ENCODE measurements around the gene SHC4. TPM values are rescaled to one million over a fixed set of nuclear protein-coding genes. Genes with fewer than 3 reads are reported as not detected.
A peak's percentile ranks its signal among the peaks of the same experiment; 100 is the strongest.
"Not testable (repeated sequence)": the region's sequence is repeated elsewhere in the genome, so short reads cannot be mapped to it uniquely, and the experiment has no call there.

The SHC4 gene
- total RNA-seq, 1 donor from 2014 or later = 74.2 TPM

DNA sequence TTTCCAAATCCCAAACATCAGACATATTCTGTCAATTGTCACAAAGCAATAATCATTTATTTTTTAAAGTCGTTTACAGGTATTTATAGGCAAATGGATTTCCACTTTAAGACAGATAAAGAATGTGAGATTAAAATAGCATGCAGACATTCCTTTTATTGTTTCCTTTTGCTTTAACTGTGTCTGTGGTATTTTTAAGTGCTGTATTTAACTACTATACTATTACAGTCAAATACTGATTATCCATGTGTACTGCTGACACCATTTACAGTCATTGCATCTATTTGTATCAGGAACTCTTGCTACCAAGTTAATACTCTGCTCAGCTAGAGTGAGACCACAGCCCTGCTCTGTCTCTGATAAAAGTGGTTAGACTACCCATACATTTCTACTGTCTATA is 140.0 kb downstream of the SHC4 start:
- no peak for ATAC-seq
- DNase-seq (ENCODE audit: low spot score) = no peak
- intact Hi-C loops (cut with DNase I) = no loop called here

GRCh38 chr15:48823237-48823636 is 140.5 kb downstream of the SHC4 start:
- ATAC-seq (no peak), DNase-seq (ENCODE audit: low spot score) (no peak)
- intact Hi-C loops (cut with DNase I) = no loop called here

GRCh38 chr15:48814286-48814685 is 149.4 kb downstream of the SHC4 start:
- no peak for DNase-seq (ENCODE audit: low spot score)
- ATAC-seq = no peak
- intact Hi-C loops (cut with DNase I) = no loop called here

DNA sequence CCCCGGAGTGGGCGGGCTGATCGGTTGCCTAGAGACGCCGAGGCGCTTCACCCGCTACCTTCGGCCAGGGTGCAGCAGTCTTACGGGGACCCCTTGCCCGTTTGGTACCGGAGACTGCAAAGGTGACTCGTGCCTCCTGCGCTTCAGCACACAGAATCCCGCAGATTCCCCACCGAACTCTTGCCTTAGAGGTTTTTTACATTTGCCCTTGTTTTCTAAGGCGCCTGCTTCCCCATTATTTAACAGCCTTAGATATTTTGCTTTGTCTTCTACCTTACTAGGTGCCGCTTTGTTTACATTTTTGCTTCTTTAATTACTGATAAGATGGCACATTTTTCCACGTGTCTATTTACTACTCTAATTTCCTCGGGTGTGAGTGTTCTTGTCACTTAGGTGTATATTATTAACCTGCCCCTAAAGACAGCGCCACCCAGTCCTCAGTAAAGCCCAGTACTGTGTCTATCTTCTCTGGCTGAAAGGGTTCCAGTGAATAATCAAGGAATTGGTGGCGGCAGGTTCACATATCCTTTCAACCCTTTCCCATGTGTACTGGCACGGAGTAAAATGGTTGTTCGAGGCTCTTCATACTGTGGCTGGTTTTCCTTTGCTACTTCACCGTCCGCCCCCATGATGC is 152.3 kb downstream of the SHC4 start:
- ATAC-seq (no peak), DNase-seq (ENCODE audit: low spot score) (no peak)
- intact Hi-C loops (cut with DNase I) = no loop called here

- ATAC-seq (peak; percentile 99), DNase-seq (ENCODE audit: low spot score) (peak; percentile 98)
- intact Hi-C loops (cut with DNase I) = no loop called here
Measured at GRCh38 chr15:48810414-48811324, 153.1 kb downstream of the SHC4 start, which contains the start of gene CEP152. TSS of gene CEP152 (minus strand) at chr15:48811069. CDS start at chr15:48805649, 5,420 bp downstream.

GRCh38 chr15:48806151-48806550 is 157.6 kb downstream of the SHC4 start:
- intact Hi-C loops (cut with DNase I) = no loop called here

GRCh38 chr15:48805591-48805990 is 158.1 kb downstream of the SHC4 start:
- ATAC-seq (no peak), DNase-seq (ENCODE audit: low spot score) (no peak)
- intact Hi-C loops (cut with DNase I) = no loop called here

More at GRCh38 chr15:48806151-48806550, 157.6 kb downstream of the SHC4 start:
- DNase-seq (ENCODE audit: low spot score) = no peak
- no peak for ATAC-seq

DNA sequence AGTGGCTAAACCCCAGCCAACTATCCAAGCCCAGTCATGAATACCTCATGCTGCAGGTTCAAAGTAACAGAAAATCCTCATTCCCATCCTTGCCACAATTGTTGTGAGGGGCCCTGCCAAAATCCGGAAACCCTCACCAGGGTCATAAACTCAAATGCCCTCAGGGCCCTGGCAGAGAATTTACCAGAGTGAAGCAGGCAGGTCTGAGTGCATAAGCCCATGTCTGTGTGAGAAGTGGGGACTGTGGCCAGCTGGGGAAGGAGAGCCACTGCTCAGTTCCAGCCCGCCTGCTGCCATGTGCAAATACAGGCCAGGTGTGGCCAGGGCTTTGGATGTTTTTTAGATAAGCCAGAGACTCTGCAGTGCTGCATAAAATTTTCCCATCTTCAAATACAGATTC is 159.8 kb downstream of the SHC4 start:
- ATAC-seq (no peak), DNase-seq (ENCODE audit: low spot score) (no peak)
- intact Hi-C loops (cut with DNase I) = no loop called here

DNA sequence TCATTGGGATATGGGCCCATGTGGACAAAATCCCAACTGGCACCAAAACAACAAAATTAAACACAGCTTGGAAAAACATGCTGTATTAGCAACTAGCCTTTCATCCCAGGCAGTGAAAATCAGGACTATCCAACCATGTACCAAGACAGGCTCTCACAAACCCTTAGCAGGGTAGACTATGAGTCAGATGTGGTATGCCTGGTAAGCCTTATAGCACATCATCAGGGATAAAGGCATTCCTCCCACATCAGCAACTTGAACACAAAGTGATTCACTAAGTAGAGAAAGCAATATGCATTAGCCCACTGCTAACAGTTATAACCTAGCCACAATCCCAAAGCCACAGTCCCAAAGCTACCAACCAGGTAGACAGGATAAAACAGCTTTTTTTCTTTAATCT is 160.9 kb downstream of the SHC4 start:
- intact Hi-C loops (cut with DNase I) = no loop called here

DNA sequence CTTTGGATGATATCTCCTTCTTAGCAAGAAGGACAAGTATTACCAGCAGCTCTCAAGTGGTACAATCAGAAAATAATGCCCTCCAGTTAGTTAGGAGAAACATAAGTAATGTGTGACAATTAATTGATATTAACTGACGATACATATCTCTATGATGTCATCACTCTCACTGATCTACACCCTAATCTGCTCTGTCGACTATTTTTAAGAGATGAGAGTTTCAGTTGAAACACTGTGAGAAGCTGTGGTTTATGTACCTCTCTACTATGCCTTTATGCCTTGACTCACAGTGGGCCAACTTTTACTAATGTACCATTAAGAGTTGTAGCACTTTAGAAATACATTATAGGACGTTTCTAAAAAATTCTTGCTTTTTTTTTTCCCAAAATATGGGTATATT is 161.5 kb downstream of the SHC4 start:
- intact Hi-C loops (cut with DNase I) = no loop called here
- ATAC-seq (no peak), DNase-seq (ENCODE audit: low spot score) (no peak)

More for the DNA sequence above, 160.9 kb downstream of the SHC4 start:
- no peak for DNase-seq (ENCODE audit: low spot score)
- ATAC-seq = no peak

DNA sequence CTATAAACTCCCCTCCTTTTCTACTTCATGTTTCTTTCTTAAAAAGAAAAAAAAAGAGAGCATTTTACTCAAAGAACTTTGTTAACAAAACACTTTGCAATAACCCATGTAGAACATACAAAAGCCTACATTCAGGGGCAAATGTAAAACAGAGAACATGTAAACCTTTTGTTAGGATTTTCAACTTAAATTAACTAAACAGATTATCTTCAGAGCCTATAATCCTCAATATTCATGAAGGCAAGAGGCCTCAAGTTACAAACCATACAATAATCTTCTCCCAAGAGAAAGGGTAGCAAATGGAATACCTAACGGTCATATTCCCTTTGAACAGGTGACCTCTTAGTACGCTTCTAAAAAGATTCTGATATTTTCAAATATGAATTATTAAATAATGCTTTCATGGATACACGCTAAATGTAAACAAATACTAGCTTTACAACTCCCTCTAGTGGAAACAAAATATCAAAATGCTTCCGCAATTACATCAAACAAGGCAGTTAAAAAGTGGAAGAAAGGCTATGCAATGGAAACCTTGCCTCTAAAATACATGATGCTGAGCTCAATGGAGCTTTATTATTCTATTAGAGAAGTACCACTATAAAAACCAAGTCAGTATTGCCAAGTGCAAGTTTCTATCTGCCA is 162.8 kb downstream of the SHC4 start:
- ATAC-seq (peak; percentile 69), DNase-seq (ENCODE audit: low spot score) (no peak)
- intact Hi-C loops (cut with DNase I) = no loop called here

DNA sequence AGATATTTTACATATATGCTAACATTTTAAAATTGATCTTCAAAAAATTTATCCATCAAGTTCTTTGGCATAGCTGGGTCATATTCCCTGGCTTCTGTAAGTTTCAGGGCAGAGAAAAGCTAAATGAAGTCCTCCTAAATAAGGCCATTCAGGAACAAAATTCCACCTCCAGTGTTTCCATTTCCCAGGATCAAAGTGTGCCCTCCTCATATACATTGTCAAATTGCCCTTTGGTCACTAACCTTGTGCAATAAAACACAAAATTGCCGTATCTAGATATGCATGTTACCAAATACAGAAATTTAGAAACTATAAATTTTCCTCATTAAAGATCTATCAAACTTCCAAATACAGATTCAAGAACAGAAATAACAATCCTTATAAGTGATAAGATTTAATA is 163.5 kb downstream of the SHC4 start:
- no peak for DNase-seq (ENCODE audit: low spot score)
- intact Hi-C loops (cut with DNase I) = no loop called here
- ATAC-seq = no peak

GRCh38 chr15:48798319-48798718 is 165.4 kb downstream of the SHC4 start:
- ATAC-seq (no peak), DNase-seq (ENCODE audit: low spot score) (no peak)
- intact Hi-C loops (cut with DNase I) = no loop called here

- intact Hi-C loops (cut with DNase I) = no loop called here
- no peak for DNase-seq (ENCODE audit: low spot score)
- ATAC-seq = no peak
Measured at GRCh38 chr15:48796930-48797329, 166.8 kb downstream of the SHC4 start.

GRCh38 chr15:48796521-48796920 is 167.2 kb downstream of the SHC4 start:
- ATAC-seq = no peak
- intact Hi-C loops (cut with DNase I) = no loop called here
- DNase-seq (ENCODE audit: low spot score) = no peak

DNA sequence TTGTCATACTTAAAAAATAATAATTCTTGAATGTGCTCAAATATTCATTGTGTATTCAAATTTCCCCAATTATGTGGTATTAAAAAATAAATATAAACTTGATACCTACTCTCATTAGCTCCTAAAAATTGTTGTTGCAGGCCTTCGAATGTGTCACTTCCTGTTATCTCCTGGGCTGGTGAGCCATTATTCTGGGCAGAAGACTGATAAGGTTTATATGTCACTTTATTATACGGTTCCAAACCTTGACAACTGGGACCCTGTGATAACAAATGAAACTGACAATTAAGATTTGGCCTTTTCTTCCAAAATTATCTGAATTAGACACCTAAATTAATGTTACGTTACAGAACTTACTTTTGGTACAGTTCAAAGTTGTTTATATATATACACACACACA is 167.8 kb downstream of the SHC4 start:
- DNase-seq (ENCODE audit: low spot score) (no peak), ATAC-seq (no peak)
- intact Hi-C loops (cut with DNase I) = no loop called here

GRCh38 chr15:48794697-48795134 is 169.0 kb downstream of the SHC4 start:
- ATAC-seq (peak; percentile 78), DNase-seq (ENCODE audit: low spot score) (no peak)
- intact Hi-C loops (cut with DNase I) = no loop called here

GRCh38 chr15:48792408-48792807 is 171.3 kb downstream of the SHC4 start:
- no peak for DNase-seq (ENCODE audit: low spot score)
- intact Hi-C loops (cut with DNase I) = no loop called here

DNA sequence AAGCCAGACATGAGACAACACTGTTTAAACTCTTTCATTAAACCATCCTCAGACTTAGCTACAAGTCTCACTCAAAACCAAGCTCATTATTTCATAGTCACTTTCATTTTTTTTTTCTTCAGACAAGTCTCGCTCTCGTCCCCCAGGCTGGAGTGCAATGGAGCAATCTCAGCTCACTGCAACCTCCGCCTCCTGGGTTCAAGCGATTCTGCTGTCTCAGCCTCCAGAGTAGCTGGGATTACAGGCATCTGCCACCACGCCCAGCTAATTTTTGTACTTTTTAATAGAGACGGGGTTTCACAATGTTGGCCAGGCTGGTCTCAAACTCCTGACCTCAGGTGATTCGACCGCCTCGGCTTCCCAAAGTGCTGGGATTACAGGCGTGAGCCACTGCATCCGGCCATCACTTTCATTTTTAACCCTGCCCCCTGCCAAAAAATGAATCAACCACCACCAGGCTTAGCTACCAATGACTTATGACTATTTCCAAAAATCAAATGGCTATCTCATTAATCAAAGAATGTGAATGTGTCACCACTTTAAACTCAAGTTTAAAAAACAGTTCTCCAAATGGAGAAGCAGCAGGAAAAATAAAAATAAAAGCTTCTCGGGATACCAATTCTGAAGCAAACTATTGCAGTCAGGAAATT is 173.1 kb downstream of the SHC4 start:
- intact Hi-C loops (cut with DNase I); DNase-seq (ENCODE audit: low spot score); ATAC-seq: not testable (repeated sequence)

More at GRCh38 chr15:48792408-48792807, 171.3 kb downstream of the SHC4 start:
- ATAC-seq = no peak
